GM23248 (cell line): ENCODE measurements around the gene P2RX2. TPM values are rescaled to one million over a fixed set of nuclear protein-coding genes. Genes with fewer than 3 reads are reported as not detected.

Experiments used
- DNase-seq: peaks from one replicate; pipeline ENCODE4 v3.0.0-alpha.2; 2015
- H2AFZ ChIP-seq: fragments of 200-600 bp; sonication (generic); 2 replicates; pipeline ENCODE4 v1.6.1; 2016; ENCODE audit warnings: antibody characterized with exemption
- H3F3A ChIP-seq: fragments of 200-600 bp; sonication (generic); 2 replicates; pipeline ENCODE4 v1.6.1; 2016; ENCODE audit warnings: mild to moderate bottlenecking, antibody characterized with exemption, mixed run types; ENCODE audit not compliant: insufficient read depth
- H3K27ac ChIP-seq: fragments of 200-600 bp; sonication (generic); 2 replicates; pipeline ENCODE4 v1.5.1; 2016; ENCODE audit warnings: mild to moderate bottlenecking
- H3K27me3 ChIP-seq: fragments of 200-600 bp; sonication (generic); replicated peaks from 2 replicates; pipeline ENCODE4 v1.6.1; 2016; ENCODE audit warnings: mild to moderate bottlenecking; ENCODE audit not compliant: insufficient read depth
- H3K36me3 ChIP-seq: fragments of 200-600 bp; sonication (generic); 2 replicates; pipeline ENCODE4 v1.6.1; 2016; ENCODE audit warnings: low read depth, mild to moderate bottlenecking
- H3K4me1 ChIP-seq: fragments of 200-600 bp; sonication (generic); 2 replicates; pipeline ENCODE4 v1.6.1; 2016; ENCODE audit warnings: mild to moderate bottlenecking; ENCODE audit not compliant: insufficient read depth
- H3K4me2 ChIP-seq: fragments of 200-600 bp; sonication (generic); one replicate; pipeline ENCODE4 v1.6.1; 2016; ENCODE audit warnings: mild to moderate bottlenecking; ENCODE audit not compliant: unreplicated experiment
- H3K4me3 ChIP-seq: fragments of 200-600 bp; sonication (generic); 2 replicates; pipeline ENCODE4 v1.5.1; 2016; ENCODE audit warnings: mild to moderate bottlenecking
- H3K79me2 ChIP-seq: fragments of 200-600 bp; sonication (generic); 2 replicates; pipeline ENCODE4 v1.6.1; 2016; ENCODE audit warnings: mild to moderate bottlenecking; ENCODE audit not compliant: insufficient read depth
- H3K9ac ChIP-seq: fragments of 200-600 bp; sonication (generic); 2 replicates; pipeline ENCODE4 v1.6.1; 2016; ENCODE audit warnings: mild to moderate bottlenecking
- H3K9me2 ChIP-seq: fragments of 200-600 bp; sonication (generic); 2 replicates; pipeline ENCODE4 v1.6.1; 2016; ENCODE audit warnings: mixed run types, mild to moderate bottlenecking, moderate library complexity; ENCODE audit not compliant: insufficient read depth
- H3K9me3 ChIP-seq: fragments of 200-600 bp; sonication (generic); one replicate; pipeline ENCODE4 v1.6.1; 2017; ENCODE audit warnings: low read depth
- H4K20me1 ChIP-seq: fragments of 200-600 bp; sonication (generic); 2 replicates; pipeline ENCODE4 v1.6.0; 2016; ENCODE audit not compliant: insufficient read depth
- EZH2 ChIP-seq: fragments of 200-600 bp; sonication (generic); IDR thresholded peaks from 2 replicates; pipeline ENCODE4 v1.6.1; 2018; ENCODE audit warnings: antibody characterized with exemption, mild to moderate bottlenecking; ENCODE audit not compliant: insufficient read depth, poor library complexity, severe bottlenecking
- EZH2phosphoT487 ChIP-seq: fragments of 200-600 bp; sonication (generic); IDR thresholded peaks from 2 replicates; pipeline ENCODE4 v1.6.1; 2018; ENCODE audit warnings: antibody characterized with exemption, moderate library complexity, mild to moderate bottlenecking, low read depth; ENCODE audit not compliant: insufficient read depth
- WGBS, 2 experiments: methylation state at CpG; one replicate each; pipeline ENCODE4 v1.1.6; 2015 to 2017; ENCODE audit warnings: low lambda C conversion rate in 2 of 2, low coverage in 1 of 2; ENCODE audit errors: missing lambda C conversion rate in 2 of 2; 5-methylcytosine and 5-hydroxymethylcytosine counted together
- in situ Hi-C: fragments of 300-500 bp; cut with MboI; formaldehyde crosslinking; loops from 2 replicates; pipeline ENCODE4 v1.15.0; 2020
- polyA plus RNA-seq: library from polyadenylated mRNA; unstranded; fragments of >200 nt; fragmentation: Nextera tagmentation; extraction: Ambion mirVana; gene quantifications from 2 replicates; pipeline ENCODE4 v1.2.1, GENCODE V29; 2016
- total RNA-seq: library from RNA; depleted of rRNA; stranded (reverse); fragments of >200 nt; shearing (Covaris generic); gene quantifications from 2 replicates; pipeline ENCODE4 v1.2.3, GENCODE V29; 2014

The P2RX2 gene
- total and polyA plus RNA-seq, 2 experiments from 2014 or later: not detected

GRCh38 chr12:132588319-132588718 lies 30.3 kb upstream of the P2RX2 start:
- no peaks in the 10 kb centered on the region for H4K20me1 ChIP-seq
- no peaks in the 10 kb centered on the region for H3F3A ChIP-seq
- H2AFZ ChIP-seq: no peak overlapping the region
- 69% methylated on average over 6 of the region's 6 CpGs for WGBS, 2 experiments
- TF ChIP-seq EZH2 (no peak), EZH2phosphoT487 (no peak)
- H3K9me3 ChIP-seq: no peaks in the 10 kb centered on the region
- no peak for DNase-seq
- H3K27me3 ChIP-seq: no peaks in the 10 kb centered on the region; the same call in 1 of the 2 replicates
- H3K79me2 ChIP-seq: no peaks in the 10 kb centered on the region
- in situ Hi-C loops: no loop called here
- no peak overlapping the region for H3K27ac ChIP-seq
- H3K4me2 ChIP-seq: no peak overlapping the region
- no peak overlapping the region for H3K4me3 ChIP-seq
- H3K36me3 ChIP-seq: no peaks in the 10 kb centered on the region
- no peaks in the 10 kb centered on the region for H3K9me2 ChIP-seq
- no peaks in the 10 kb centered on the region for H3K4me1 ChIP-seq
- no peak overlapping the region for H3K9ac ChIP-seq

- Histone ChIP-seq H3K4me2 (no peak overlapping the region), H3F3A (no peaks in the 10 kb centered on the region), H3K4me1 (no peaks in the 10 kb centered on the region), H3K27me3 (no peaks in the 10 kb centered on the region; the same call in 1 of the 2 replicates), H3K79me2 (no peaks in the 10 kb centered on the region), H3K36me3 (no peaks in the 10 kb centered on the region), H3K9me3 (no peaks in the 10 kb centered on the region), H3K9me2 (no peaks in the 10 kb centered on the region), H4K20me1 (no peaks in the 10 kb centered on the region), H3K9ac (no peak overlapping the region), H3K27ac (no peak overlapping the region), H3K4me3 (no peak overlapping the region), H2AFZ (no peak overlapping the region)
- in situ Hi-C loops: no loop called here
- DNase-seq: no peak
- 88% methylated on average over 19 of the region's 19 CpGs for WGBS, 2 experiments
- no peak for TF ChIP-seq EZH2phosphoT487
- TF ChIP-seq EZH2: no peak
Observed at GRCh38 chr12:132588821-132589669, 29.5 kb upstream of the P2RX2 start.

GRCh38 chr12:132591107-132591935 lies 27.3 kb upstream of the P2RX2 start:
- H3K4me2 ChIP-seq: no peak overlapping the region
- no peaks in the 10 kb centered on the region for H3K36me3 ChIP-seq
- no peaks in the 10 kb centered on the region; the same call in 1 of the 2 replicates for H3K27me3 ChIP-seq
- H3K9ac ChIP-seq: no peak overlapping the region
- no peaks in the 10 kb centered on the region for H4K20me1 ChIP-seq
- no peak overlapping the region for H2AFZ ChIP-seq
- no peak for DNase-seq
- H3K9me3 ChIP-seq: no peaks in the 10 kb centered on the region
- H3K27ac ChIP-seq: no peak overlapping the region
- no peak overlapping the region for H3K4me3 ChIP-seq
- in situ Hi-C loops: no loop called here
- H3K4me1 ChIP-seq: no peaks in the 10 kb centered on the region
- no peaks in the 10 kb centered on the region for H3F3A ChIP-seq
- TF ChIP-seq EZH2 (no peak), EZH2phosphoT487 (no peak)
- 82 to 85% methylated on average over 44 to 45 of the region's 45 CpGs for WGBS, 2 experiments
- H3K9me2 ChIP-seq: no peaks in the 10 kb centered on the region
- H3K79me2 ChIP-seq: no peaks in the 10 kb centered on the region

- H3K27me3 ChIP-seq: no peaks in the 10 kb centered on the region; the same call in 1 of the 2 replicates
- no peaks in the 10 kb centered on the region for H3K79me2 ChIP-seq
- no peak overlapping the region for H3K4me2 ChIP-seq
- TF ChIP-seq EZH2phosphoT487: no peak
- TF ChIP-seq EZH2: no peak
- H3K4me3 ChIP-seq: no peak overlapping the region
- no peaks in the 10 kb centered on the region for H3K9me2 ChIP-seq
- no peaks in the 10 kb centered on the region for H4K20me1 ChIP-seq
- no peaks in the 10 kb centered on the region for H3K4me1 ChIP-seq
- no peak overlapping the region for H3K27ac ChIP-seq
- in situ Hi-C loops: no loop called here
- no peak overlapping the region for H3K9ac ChIP-seq
- H3F3A ChIP-seq: peaks cover 4% of the 10 kb centered on the region; the same call in 1 of the 2 replicates
- H2AFZ ChIP-seq: no peak overlapping the region
- no peaks in the 10 kb centered on the region for H3K9me3 ChIP-seq
- no peak for DNase-seq
- H3K36me3 ChIP-seq: no peaks in the 10 kb centered on the region
- 45 to 57% methylated on average over 27 to 38 of the region's 38 CpGs for WGBS, 2 experiments
Observed at GRCh38 chr12:132592282-132592970, 26.1 kb upstream of the P2RX2 start.
